Glutamatergic neuron (in vitro differentiated cells): ENCODE data around the gene GALR1. TPM values are rescaled to one million over a fixed set of nuclear protein-coding genes. Genes with fewer than 3 reads are reported as not detected.

ENCODE experiments used
- DNase-seq: peaks from one replicate; pipeline ENCODE4 v3.0.0; 2022
- H3K27ac Mint-ChIP-seq: one replicate; pipeline ENCODE4 v1.8.0; 2020; ENCODE audit warnings: mild to moderate bottlenecking, mixed read lengths, inconsistent platforms; ENCODE audit not compliant: unreplicated experiment
- H3K27me3 Mint-ChIP-seq: one replicate; pipeline ENCODE4 v1.8.0; 2020; ENCODE audit warnings: mild to moderate bottlenecking, moderate library complexity, mixed read lengths, inconsistent platforms; ENCODE audit not compliant: unreplicated experiment
- H3K36me3 Mint-ChIP-seq: one replicate; pipeline ENCODE4 v1.8.0; 2020; ENCODE audit warnings: mild to moderate bottlenecking, mixed read lengths, inconsistent platforms; ENCODE audit not compliant: unreplicated experiment
- H3K4me1 Mint-ChIP-seq: one replicate; pipeline ENCODE4 v1.8.0; 2020; ENCODE audit warnings: mild to moderate bottlenecking, low read depth, mixed read lengths, inconsistent platforms; ENCODE audit not compliant: unreplicated experiment
- H3K4me3 Mint-ChIP-seq: one replicate; pipeline ENCODE4 v1.8.0; 2020; ENCODE audit warnings: mild to moderate bottlenecking, mixed read lengths, inconsistent platforms; ENCODE audit not compliant: unreplicated experiment
- H3K9me3 Mint-ChIP-seq: one replicate; pipeline ENCODE4 v1.8.0; 2020; ENCODE audit warnings: mild to moderate bottlenecking, moderate library complexity, mixed read lengths, inconsistent platforms; ENCODE audit not compliant: unreplicated experiment
- long read RNA-seq: library from polyadenylated mRNA; unstranded; transcript quantifications from one replicate; pipeline ENCODE4 v2.0.0, GENCODE V29; 2020; ENCODE audit not compliant: unreplicated experiment
- total RNA-seq: library from RNA; stranded (reverse); fragmentation: NEBNext Ultra II Directional; extraction: Animal tissue kit (Norgen Biotek cat#: 25700); gene quantifications from one replicate; pipeline ENCODE4 v1.2.1, GENCODE V29; 2021; ENCODE audit not compliant: unreplicated experiment
- TF ChIP-seq, protein P1 (sequence below): fragments of 200-600 bp; sonication (generic); IDR thresholded peaks from one replicate; pipeline ENCODE4 v1.5.0; 2021; ENCODE audit not compliant: partially characterized antibody, unreplicated experiment

GALR1 gene, protein sequence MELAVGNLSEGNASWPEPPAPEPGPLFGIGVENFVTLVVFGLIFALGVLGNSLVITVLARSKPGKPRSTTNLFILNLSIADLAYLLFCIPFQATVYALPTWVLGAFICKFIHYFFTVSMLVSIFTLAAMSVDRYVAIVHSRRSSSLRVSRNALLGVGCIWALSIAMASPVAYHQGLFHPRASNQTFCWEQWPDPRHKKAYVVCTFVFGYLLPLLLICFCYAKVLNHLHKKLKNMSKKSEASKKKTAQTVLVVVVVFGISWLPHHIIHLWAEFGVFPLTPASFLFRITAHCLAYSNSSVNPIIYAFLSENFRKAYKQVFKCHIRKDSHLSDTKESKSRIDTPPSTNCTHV
- total RNA-seq: 0.49 TPM
- long read RNA-seq, partial matches to known transcripts: 0 of 1 reads
- long read RNA-seq, other reads (novel, unspliced or antisense): 1 of 1 reads

DNA sequence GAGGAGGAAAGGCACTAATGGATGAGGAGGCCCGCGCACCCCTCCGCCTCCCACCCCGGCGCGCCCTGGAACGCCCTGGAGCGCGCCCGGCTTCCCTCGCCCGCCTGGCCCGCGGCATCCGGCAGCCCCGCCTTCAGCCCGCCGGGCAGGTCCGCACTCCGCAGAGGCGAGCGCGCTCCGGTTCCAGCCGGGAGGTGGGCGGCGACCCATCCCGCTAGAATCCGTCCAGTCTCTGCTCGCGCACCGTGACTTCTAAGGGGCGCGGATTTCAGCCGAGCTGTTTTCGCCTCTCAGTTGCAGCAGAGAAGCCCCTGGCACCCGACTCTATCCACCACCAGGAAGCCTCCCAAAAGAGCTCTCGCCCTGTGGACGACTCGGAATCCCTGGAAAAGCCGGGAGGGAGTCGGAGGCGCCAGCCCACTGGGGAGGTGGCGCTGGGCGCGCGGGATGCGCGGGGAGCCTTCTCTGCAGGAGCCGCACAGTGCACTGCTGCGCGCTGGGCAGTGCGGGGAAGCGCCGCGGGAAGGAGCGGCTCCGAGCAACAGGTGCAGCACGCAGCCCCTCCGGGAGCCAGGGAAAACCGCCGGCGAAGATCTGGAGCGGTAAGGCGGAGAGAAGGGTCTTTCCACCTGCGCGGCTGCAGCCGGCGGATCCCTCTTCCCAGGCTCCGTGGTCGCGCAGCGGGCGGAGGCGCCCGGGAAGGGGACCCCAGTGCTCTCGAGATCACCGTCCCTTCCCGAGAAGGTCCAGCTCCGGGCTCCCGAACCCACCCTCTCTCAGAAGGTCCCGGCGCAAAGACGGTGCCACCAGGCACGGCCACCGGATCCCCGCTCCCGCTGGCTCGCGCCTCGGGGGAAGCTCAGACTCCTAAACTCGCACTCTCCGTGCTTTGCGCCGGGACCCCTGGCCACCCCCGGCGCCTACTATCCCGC, at the start of gene GALR1:
TSS of gene GALR1 (plus strand) at position 280 of the 932 bp plus-strand sequence. CDS start 701 bp downstream, outside the sequence.
- Mint-ChIP-seq H3K27ac (peak within 1 kb of the TSS; percentile 28), H3K4me3 (peak within 1 kb of the TSS; percentile 88), H3K9me3 (peaks cover 8% of the 10 kb centered on the region), H3K27me3 (peaks cover 15% of the 10 kb centered on the region), H3K36me3 (peaks cover 25% of the 10 kb centered on the region), H3K4me1 (peaks cover 14% of the 10 kb centered on the region)
- TF ChIP-seq, protein P1, sequence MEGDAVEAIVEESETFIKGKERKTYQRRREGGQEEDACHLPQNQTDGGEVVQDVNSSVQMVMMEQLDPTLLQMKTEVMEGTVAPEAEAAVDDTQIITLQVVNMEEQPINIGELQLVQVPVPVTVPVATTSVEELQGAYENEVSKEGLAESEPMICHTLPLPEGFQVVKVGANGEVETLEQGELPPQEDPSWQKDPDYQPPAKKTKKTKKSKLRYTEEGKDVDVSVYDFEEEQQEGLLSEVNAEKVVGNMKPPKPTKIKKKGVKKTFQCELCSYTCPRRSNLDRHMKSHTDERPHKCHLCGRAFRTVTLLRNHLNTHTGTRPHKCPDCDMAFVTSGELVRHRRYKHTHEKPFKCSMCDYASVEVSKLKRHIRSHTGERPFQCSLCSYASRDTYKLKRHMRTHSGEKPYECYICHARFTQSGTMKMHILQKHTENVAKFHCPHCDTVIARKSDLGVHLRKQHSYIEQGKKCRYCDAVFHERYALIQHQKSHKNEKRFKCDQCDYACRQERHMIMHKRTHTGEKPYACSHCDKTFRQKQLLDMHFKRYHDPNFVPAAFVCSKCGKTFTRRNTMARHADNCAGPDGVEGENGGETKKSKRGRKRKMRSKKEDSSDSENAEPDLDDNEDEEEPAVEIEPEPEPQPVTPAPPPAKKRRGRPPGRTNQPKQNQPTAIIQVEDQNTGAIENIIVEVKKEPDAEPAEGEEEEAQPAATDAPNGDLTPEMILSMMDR: no peak
- DNase-seq: peak; percentile 67

DNA sequence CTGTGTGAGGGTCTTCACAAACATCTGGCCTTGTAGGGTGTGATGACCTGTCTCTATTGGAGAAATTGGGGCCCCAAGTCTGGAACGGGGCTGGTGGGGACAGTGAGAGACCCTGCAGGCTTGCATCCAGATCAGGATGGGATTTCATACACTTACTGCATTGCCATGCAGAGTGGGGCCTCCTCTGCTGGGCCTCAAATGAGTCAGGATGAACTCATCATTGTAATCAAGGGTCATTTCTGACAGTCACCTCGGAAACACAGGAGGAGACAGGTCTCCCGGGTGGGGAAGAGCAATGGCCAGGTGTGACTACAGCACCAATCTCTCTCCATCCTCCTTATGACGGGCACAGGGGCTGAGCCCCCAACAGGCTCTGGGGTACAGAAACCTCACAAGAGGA, 48.1 kb upstream of the GALR1 start:
- Mint-ChIP-seq H3K4me1 (no peaks in the 10 kb centered on the region), H3K27ac (no peak overlapping the region), H3K9me3 (no peaks in the 10 kb centered on the region), H3K27me3 (no peaks in the 10 kb centered on the region), H3K4me3 (no peak overlapping the region), H3K36me3 (peaks cover 5% of the 10 kb centered on the region)
- no peak for DNase-seq
- TF ChIP-seq, protein P1: no peak

DNA sequence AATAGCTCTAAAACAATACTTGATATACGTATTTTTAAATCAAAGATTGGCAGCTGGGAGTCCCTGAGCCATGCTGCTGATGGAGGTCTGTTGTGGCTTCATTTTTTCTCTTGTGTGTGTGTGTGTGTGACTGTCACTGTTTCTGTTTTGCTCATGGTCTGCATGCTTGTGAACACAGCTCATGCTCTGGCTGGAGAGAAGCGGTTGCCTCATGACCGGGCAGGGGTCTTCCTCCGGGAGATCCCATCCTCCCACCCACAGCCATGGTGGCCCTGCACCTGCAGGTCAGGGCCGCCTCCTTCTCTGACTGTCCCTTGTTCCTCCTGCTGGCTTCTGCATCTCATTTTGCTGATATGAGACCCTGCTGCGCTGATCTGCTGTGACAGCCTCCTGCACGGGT, 47.3 kb upstream of the GALR1 start:
- Mint-ChIP-seq H3K27me3 (peaks cover 3% of the 10 kb centered on the region), H3K4me3 (no peak overlapping the region), H3K9me3 (no peaks in the 10 kb centered on the region), H3K4me1 (peaks cover 6% of the 10 kb centered on the region), H3K27ac (no peak overlapping the region), H3K36me3 (peaks cover 5% of the 10 kb centered on the region)
- no peak for DNase-seq
- TF ChIP-seq, protein P1: no peak

DNA sequence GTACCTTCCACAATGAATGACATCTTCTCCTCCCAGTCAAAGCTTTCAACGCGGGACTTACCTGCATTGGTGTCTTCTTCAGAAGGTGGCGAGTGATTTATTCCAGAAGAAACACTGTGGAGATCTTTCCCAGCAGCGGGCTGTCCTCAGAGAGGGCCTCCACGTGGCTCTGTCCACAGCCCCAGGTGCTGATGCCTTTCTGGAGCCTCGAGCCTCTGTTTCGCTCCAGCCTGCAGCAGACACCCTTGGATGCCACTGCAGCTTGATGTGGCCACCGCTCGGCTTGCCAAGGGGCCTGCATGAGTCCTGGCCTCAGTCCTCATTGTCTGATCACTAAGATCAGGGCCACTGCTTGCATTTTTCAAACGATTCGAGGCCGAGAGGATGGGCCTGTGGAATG, 46.6 kb upstream of the GALR1 start:
- Mint-ChIP-seq H3K36me3 (peaks cover 5% of the 10 kb centered on the region), H3K4me1 (peaks cover 8% of the 10 kb centered on the region), H3K9me3 (no peaks in the 10 kb centered on the region), H3K27me3 (peaks cover 3% of the 10 kb centered on the region), H3K4me3 (no peak overlapping the region), H3K27ac (no peak overlapping the region)
- no peak for DNase-seq
- TF ChIP-seq, protein P1: no peak
